ENCODE results near the gene BASP1.

DNA sequence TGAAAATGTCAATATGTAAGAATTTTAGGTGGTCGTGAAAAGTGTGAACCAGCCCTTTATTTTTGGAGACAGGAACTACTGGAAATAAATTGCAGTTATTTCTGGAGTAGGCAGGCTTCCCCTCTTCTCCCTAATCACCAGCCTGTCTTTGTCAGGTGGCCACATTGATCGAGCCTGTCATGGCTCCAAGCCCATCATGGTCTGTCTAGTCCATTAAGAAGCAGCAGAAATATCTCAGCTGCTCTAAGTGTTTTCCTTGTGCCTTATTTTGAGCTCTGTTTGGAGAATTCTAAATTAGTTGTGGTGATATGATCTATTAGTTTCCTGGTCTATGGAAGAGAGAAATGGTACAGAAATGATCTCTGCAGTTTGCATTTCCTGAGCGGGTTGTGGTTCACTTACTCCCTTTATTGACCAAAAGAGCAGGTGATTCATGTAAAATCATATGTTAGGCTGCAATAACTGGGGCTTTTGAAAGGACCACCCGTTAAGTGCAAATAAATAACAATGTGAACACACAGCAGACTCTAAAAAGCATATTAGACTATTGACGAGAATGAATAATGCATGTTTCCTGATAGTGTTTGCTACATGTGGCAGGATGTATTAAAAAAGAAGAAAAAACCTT is 42.3 kb downstream of the BASP1 start:
- no peak for TF ChIP-seq REST (IDR thresholded peaks at IDR 0.05; ENCODE audit: low read depth, low read length)
- no peak for TF ChIP-seq POLR2AphosphoS5 (IDR thresholded peaks at IDR 0.05; ENCODE audit: low read length)
